AG10803 (cell line): ENCODE results near the gene BAIAP2L2.

ENCODE experiments used
- DNase-seq: peaks from one replicate; pipeline ENCODE4 v3.0.0; 2010; ENCODE audit warnings: low read depth
- H3K4me3 ChIP-seq: 2 replicates; pipeline ENCODE4 v1.5.1; 2011; ENCODE audit warnings: mild to moderate bottlenecking, low read length, control low read depth
- TF ChIP-seq, protein P1 (sequence below): conservative IDR thresholded peaks from 2 replicates; pipeline ENCODE4 v1.5.1; 2011; ENCODE audit warnings: mild to moderate bottlenecking, low read length, control low read depth, inconsistent platforms

BAIAP2L2 gene

DNA sequence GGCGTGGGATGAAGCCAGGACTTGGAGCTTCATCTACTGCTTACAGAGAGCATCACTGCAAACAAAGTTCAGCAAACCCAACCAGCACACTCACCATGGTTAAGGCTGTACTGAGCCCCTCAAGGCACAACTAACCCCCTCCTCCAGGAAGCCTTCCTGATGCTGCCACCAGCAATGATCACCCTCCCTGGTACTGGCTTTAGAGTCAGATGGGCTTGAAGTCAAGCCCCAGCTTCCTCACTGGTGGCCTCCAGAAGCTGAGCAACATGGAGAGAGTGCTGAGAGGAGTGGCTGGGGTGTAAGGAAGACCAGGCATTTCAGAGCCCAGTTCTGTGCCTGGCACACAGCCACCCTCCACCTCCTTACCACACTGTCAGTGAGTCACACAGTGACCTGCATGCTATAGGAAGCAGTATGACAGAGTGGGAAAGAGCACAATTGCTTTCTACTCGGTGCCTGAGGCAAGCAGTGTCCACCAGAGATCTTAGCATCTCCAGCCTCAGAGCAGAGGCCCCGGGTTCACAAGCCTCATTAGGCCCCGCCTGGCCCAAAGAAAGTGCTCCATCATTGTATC lies 24.7 kb upstream of the BAIAP2L2 start:
- DNase-seq = peak; percentile 80
- TF ChIP-seq, protein P1, sequence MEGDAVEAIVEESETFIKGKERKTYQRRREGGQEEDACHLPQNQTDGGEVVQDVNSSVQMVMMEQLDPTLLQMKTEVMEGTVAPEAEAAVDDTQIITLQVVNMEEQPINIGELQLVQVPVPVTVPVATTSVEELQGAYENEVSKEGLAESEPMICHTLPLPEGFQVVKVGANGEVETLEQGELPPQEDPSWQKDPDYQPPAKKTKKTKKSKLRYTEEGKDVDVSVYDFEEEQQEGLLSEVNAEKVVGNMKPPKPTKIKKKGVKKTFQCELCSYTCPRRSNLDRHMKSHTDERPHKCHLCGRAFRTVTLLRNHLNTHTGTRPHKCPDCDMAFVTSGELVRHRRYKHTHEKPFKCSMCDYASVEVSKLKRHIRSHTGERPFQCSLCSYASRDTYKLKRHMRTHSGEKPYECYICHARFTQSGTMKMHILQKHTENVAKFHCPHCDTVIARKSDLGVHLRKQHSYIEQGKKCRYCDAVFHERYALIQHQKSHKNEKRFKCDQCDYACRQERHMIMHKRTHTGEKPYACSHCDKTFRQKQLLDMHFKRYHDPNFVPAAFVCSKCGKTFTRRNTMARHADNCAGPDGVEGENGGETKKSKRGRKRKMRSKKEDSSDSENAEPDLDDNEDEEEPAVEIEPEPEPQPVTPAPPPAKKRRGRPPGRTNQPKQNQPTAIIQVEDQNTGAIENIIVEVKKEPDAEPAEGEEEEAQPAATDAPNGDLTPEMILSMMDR = no peak
- no peak overlapping the region for H3K4me3 ChIP-seq

DNA sequence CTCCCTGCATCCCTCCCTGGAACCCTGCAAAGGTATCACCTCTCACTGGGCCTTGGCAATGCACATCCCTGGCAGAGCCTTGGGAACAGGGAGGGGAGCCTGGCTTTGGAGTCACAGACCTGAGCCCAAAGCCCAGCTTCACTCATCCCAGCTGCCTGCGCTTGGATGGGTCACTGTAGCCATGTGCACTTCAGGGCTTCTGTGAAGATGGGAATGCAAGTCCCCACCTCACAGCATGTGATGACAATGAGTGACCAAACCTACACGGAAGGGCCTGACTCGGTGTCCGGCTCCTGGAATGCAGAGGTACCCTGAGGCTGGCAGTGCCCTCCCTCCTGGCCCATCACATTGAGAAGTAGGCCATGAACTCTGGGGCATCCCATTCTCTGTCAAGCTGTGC lies 22.8 kb upstream of the BAIAP2L2 start:
- no peak for DNase-seq
- H3K4me3 ChIP-seq = no peak overlapping the region
- TF ChIP-seq, protein P1 = no peak

DNA sequence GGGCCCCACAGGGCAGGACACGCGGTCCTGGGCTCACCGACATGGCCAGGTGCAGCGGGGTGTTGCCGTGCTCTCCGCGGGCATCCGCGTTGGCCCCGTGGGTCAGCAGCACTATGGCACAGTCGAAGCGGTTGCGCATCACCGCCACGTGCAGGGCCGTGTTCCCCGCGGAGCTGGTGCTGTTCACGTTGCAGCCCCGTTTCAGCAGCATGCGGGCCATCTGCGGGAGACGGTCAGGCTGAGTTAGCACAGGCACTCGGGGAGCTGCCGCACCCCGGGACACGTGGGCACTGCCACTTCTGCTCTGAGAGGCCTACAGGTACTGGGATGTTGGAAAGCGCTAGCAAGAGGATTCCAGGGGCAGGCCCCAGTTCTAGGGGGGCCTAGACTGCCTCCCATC lies 22.3 kb upstream of the BAIAP2L2 start:
- TF ChIP-seq, protein P1 = no peak
- no peak overlapping the region for H3K4me3 ChIP-seq

DNA sequence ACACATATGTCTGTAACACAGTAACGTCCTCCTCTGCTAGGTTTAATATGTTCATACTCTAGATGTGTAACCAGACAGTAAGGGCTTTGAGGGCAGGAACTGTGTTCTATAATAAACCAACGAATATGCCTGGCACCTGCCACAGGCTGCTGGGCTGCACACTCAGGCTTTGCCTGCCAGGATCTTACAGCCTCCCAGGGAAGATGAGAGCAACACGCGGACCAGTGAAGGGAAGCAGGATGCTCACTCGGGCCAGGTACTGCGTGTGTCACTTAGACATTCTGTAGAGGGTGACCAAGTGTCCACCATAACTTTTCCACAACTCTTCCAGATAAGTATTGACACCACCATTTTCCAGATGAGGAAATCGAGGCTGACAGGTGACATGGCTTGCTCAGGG lies 21.7 kb upstream of the BAIAP2L2 start:
- TF ChIP-seq, protein P1 = no peak
- no peak for DNase-seq
- no peak overlapping the region for H3K4me3 ChIP-seq

More for the DNA sequence above, 22.3 kb upstream of the BAIAP2L2 start:
- no peak for DNase-seq

DNA sequence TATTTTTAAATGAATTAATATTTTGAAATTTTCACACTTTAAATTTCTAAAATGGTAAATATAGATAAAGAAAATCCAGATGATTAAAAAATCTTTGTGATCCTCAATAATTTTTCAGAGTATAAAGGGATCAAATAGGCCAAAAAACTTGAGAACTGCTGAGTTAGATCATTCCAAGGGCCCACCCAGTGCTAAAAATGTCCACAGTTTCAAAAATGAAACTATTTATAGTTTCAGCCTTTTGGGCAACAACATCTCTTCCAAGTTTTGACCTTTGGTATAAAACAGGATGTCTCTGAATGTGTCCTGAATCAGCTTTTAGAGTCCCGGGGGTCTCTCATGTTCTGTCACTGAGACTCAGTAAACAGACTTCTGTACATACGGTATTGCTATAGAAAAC lies 20.9 kb upstream of the BAIAP2L2 start:
- no peak overlapping the region for H3K4me3 ChIP-seq
- TF ChIP-seq, protein P1 = no peak
- DNase-seq = no peak

DNA sequence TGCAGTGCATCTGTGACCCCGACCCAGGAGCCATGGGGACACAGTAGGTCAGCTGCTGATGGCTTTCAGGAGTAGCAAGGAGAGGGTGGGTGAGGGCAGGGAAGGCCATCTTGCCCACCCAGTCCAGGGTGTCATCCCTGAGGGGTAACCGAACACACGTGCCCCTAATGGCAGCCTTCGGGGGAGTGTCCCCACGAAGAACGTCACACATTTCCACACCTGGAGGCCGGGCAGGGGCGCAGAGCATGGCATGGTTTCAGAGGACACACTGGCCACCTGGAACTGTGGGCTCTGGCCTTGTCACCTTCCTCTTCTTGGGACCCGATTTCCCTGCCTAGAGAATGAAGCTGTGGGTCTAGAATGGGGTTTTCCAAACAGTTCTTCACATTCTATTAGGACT lies 19.4 kb upstream of the BAIAP2L2 start:
- no peak overlapping the region for H3K4me3 ChIP-seq
- DNase-seq = no peak
- TF ChIP-seq, protein P1 = no peak

DNA sequence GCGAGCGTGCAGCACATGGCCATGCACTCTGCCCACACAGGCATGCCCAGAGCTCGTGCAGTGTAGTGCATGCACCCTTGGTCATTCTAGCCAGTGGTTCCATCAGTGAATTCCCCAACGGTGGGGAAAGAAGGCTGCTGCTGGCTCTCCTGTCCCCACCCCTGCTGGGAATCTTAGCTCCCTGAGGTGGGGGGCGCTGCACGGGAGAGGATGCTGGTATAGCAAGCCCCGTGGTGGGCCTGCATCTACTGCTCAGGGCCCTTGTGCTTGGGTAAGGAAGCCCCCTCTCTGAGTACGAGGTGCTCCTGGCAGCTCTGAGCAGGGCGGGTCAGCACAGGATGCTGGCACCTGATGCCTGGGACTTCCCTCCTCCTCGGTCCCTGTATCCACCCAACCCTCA lies 18.5 kb upstream of the BAIAP2L2 start:
- DNase-seq = no peak
- TF ChIP-seq, protein P1 = no peak
- H3K4me3 ChIP-seq = no peak overlapping the region
